Superior temporal gyrus (tissue), 1 donor: ENCODE data around the gene SPRR5.

Experiments used
- DNase-seq: peaks from one replicate; pipeline ENCODE4 v3.0.0-alpha.2; 2016; ENCODE audit errors: extremely low spot score

Gene SPRR5, protein sequence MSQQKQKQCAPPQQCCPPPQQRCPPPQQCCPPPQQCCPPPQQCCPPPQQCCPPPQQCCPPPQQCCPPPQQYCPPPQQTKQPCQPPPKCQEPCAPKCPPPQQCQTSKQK

DNA sequence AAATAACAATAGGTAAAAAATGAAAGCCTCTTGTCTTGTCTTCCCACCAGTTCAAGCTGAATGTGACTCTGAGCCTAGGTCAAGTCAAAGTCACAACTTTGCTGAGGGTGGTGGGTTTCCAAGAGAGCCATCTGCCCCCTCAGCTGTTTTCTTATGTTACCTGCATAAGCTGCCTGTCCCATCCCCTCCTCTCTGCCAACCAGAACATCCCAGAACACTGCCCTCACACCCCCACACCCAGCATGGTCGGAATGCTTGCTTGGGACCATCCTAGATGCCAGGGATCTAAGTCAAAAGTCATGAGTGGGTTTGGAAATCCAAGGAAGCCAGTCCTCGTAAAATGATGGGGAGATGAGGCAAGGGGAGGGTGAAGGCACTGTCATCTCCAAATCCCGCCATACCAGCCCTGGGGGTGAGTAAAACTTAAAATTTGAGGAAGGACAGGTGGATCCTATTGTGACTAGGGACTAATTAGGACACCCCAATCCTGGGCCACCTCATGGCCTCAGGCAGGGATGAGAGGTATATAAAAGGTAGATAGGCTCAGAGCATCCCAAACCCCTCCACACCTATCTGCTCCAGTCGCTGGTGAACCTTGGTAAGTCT lies at the start of gene SPRR5:
Gene SPRR5, plus strand, starts transcription at position 556 of the 606 bp plus-strand sequence. CDS start 1,349 bp downstream, outside the sequence.
- DNase-seq: no peak

DNA sequence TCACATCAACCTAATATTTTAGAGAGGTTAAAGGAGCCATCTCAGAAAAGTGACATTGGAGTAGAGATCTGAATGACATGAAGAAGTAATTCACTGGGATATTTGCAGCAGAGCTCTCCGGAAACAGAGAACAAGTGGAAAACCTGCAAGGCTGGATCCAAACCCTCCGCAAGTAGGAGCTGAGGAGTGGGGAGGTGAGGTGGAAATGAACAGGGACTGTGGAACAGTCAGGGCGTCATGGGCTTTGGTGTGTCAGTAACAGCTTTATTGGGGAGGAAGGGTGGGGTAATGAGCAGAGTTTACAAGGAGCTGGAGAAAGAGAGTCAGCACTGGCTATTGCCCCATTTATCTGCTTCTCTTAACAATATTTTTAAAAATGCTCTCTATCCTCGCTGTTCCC lies 48.0 kb upstream of the SPRR5 start:
- no peak for DNase-seq

DNA sequence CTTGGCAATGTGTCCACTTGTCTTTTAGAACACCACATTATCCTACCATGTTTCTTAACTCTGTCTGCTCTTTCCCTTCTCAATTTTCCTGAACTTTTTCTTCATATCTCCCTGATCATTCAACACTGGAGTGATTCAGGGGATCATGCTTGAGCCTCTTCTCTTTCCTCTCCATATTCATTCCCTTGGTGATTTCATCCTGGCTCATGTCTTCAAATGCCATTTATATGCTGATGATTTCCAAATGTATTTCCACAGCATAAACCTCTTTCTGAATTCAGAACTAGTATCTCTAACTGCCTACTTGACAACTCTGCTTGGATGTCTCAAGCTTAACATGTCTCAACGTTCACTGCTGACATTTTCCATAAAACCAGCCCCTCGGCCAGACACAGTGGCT lies 47.1 kb upstream of the SPRR5 start:
- DNase-seq: no peak

DNA sequence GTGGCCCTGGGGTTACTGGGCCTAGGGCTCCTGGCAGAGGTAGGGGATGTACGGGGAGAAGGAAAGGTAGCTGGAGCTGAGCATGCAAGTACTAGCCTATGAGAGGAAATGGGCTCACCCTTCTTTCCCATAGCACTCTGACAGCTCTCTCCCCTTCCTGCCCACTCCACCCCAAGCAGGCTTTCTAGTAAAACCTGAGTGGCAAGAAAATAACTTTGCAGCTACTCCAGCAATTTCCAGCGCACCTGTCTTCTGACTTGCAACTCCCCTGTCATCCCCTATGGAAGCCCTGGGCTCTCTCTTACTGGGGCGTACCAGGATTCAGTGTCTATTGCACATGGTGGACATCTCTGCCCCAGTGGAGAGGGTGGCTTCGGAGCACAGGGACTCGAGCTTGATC lies 45.4 kb upstream of the SPRR5 start:
- no peak for DNase-seq

DNA sequence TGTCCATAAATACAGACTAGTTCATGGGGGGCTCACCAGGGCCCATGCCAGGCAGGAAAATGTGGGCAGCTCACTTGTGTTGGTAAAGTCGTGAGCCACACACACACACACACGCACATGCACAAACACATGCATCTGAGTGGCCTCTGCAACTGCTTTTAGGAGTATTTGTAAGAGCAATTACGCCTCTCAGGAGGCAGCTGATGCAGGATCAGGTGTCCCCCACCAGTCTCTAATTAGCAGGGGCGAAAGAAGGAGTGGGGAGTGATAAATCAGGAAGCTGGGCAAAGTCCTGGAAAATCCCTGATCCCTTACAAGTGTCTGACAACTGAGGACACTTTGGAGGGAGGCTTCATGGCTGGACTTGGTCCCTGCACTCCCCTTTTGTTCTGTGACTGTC lies 44.4 kb upstream of the SPRR5 start:
- DNase-seq: no peak

DNA sequence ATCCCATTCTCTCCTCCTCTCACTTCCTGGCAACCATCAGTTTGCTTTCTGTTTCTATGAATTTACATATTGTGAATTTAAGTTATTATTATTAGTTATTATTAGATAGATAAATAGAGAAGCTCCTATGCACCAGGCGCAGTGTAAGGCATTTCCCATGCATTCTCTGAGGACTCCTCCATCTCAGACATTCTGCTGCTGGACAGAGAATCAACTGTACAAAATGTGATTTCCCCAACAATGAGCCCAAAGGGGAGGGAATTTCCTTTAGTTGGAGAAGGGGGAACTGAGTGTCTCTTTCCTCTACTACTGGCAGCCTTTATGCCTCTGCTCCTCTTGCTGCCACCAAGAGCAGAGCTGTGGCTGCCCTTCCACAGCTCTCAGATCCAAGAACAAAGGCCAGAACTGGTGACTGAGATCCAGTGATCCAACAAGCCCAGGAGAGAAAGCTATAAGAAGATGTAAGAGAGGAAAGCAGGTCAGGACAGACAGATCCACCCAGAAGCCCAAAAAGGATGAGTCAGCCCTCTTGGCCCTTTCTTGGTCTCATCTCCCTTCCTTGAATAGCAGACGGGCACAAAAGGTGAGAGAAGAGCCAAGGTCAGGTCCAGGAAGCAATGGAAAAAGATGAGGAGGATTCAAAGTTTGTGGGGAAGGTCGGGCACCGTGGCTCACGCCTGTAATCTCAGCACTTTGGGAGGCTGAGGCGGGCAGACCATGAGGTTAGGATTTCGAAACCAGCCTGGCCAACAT lies 42.1 kb upstream of the SPRR5 start:
- no peak for DNase-seq

DNA sequence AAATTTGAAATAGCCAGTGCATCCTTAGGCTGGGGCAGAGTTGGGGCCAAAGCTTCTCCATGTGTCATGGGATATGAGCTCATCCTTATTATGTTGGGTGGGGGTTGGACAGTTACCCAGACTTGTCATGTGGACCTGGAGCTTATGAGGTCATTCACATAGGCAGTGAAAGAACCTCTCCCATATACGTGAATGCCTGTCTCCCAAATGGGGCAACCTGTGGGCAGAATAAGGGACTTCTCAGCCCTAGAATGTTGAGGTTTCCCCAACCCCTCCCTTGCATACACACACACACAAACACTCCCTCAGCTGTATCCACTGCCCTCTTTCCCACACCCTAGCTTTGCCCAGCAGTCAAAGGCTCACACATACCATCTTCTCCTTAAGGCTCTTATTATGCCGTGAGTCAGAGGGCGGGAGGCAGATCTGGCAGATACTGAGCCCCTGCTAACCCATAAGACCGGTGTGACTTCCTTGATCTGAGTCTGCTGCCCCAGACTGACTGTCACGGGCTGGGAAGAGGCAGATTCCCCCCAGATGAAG lies 40.9 kb upstream of the SPRR5 start:
- no peak for DNase-seq

DNA sequence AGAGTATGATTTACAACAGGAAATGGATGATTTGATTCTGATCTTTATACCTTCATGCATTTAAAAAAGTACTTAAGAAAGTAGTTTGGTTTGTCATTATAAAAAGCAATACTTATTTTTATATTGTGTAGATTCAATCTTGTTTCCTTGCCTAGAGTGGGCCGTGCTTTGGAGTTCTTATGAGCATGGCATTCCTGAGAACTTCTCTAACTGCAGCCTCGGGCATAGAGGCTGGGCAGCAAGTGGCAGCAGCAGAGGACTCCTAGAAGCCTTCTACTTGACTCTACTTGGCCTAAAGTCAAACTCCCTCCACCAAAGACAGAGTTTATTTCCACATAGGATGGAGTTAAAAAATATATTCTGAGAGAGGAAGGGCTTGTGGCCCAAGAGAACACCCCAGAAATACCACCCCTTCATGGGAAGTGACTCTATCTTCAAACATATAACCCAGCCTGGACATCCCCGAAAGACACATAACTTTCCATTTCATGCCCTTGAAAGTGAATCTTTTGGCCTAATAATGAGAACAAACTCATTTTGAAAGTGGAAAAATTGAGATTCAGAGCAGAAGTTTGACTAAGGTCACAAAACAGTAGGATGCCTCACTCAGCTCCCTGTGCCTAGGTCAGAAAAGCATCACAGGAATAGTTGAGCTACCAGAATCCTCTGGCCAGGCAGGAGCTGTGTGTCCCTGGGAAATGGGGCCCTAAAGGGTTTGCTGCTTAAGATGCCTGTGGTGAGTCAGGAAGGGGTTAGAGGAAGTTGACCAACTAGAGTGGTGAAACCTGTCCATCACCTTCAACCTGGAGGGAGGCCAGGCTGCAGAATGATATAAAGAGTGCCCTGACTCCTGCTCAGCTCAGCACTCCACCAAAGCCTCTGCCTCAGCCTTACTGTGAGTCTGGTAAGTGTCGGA lies 39.1 kb upstream of the SPRR5 start, which contains the start of gene IVL:
Gene IVL, plus strand, starts transcription at position 861 of the 916 bp plus-strand sequence. CDS start 1,252 bp downstream, outside the sequence.
- DNase-seq: no peak

DNA sequence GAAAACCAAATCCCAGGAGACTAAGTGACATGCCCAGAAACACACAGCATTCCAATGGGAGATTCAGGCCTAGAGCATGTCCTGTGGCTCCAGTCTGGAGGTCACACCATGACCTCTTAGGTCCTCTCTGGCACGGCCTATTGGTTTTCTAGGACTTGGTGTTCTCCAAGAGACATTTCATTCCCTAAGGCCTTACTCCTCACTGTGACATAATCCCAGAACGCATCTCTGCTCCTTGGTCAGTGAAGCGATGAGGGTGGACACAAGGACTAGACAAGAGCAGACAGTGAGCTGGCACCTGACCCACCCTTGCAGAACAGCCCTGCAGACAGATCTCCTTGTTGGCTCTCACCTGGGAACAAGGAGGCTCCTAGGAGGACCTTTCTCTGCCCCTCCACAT lies 37.8 kb upstream of the SPRR5 start:
- DNase-seq: no peak

DNA sequence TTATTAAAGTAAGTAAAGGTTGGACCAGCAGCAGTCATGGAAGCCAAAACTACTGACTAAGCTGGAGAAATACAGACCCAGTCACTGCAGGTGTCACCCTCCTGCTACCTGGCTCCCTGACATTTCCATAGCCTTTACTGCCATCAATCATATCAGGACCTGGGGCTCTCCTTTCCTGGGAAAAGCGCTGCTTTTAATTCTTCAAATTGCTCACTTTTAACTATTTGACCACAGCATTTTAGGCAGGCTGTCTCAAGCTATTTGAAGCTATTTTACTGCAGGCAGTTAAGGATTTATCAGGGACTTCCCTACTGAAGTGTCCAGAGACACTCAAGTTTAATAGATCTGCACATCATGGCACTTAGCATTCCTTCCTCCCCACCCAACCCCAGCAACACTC lies 34.5 kb upstream of the SPRR5 start:
- no peak for DNase-seq

DNA sequence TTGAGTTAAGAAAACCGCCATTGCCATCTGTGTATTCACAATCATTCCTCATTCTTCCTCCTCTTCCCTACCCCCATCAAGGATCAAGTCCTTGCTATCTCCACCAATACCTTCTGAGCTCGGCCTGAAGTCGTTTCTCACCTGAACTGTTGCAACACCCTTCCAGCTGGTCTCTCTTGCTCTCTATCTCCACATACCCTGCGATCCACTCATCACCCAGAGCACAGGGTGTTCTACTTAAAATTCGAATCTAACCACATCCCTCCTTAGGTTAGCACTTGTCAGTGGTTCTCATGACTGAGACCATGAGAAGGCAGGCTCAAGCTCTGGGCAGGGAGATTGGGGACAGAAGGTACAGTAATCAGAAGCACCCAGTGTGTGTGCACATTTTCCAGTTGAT lies 34.1 kb upstream of the SPRR5 start:
- DNase-seq: no peak

DNA sequence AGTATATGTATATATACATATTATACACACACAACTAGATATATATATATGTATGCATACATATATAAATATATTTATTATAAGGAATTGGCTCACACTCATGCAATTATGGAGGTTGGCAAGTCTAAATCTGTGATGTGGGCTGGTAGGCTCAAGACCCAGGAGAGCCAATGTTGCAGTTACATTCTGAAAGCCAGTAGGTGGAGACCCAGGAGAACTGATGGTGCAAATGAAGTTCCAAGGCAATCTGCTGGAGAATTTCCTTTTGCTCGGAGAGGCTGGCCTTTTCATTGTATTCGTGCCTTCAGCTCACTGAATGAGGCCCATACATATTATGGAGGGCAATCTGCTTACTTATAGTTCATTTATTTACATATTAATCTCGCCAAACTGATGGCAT lies 29.2 kb upstream of the SPRR5 start:
- DNase-seq: no peak

DNA sequence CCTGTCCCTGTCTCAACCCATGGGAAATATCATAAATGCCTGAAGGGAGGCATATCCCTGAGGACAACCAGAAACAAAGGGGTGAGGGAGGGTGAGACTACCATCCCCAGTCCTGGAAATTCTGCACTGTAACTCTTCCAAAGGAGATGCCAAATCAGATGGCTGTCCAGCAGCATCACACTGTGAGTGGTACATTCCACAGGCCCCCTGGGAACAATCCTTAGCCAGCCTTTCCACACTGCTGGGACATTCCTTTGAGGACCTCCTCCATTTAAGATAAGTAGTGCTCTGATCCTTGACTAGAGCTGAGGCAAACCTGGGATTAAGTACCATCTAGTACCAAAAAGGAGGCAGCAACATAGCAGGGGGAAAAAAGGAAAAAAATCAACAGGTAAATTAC lies 27.9 kb upstream of the SPRR5 start:
- DNase-seq: no peak

DNA sequence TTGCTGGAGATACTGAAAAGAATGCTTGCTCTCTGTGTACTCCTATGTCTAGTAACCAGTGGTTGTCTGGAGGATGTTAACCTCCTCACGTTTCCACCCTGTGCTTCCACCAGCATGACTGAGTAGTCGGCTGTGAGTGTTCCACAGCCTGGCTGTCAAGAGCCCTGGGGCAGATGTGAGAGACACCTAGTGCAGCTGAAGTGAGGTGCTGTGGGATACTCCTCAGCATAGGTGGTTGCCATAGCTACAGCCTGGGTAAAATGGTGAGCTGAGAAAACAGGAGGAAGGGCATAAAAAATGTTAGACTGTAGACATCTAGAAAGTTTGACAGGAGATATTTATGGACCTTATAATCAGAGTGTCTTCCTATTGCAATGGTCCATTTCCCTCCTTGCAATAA lies 22.8 kb upstream of the SPRR5 start:
- no peak for DNase-seq

DNA sequence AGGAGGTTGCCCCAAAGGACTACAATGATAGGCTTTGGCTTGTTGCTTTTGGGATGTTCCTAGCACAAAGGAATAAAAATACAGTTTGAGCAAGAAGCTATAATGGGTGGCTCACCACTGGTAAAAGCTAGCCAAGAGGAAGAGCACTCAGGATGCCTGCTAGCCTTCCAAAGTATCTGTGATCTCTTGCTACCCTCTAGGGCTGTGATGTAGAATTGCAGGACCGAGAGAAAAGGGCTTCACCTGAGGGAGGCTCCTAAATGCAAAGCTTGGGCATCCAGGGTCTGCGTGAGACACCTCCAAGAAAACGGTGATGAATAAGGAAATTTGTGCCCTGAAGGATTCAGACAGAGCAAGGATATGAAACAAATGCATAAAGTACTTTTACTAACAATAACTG lies 20.9 kb upstream of the SPRR5 start:
- no peak for DNase-seq

DNA sequence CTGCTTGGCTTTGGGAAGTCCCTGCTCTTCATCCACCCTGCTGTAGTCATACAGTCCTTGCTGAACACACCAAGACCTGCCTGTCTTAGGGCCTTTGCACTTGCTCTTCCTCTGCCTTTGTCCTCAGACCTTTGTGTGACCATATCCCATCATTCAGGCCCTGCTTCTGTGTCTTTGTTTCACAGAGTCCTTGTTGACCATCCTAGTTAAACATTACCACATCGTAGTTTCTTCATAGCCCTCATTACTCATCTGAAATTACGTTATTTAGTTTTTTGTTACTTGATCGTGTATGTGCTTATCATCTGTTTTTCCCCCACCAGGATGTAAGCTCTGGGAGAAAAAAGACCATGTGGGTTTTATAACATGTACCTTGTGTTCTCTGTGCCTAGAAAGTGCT lies 18.3 kb upstream of the SPRR5 start:
- DNase-seq: no peak

DNA sequence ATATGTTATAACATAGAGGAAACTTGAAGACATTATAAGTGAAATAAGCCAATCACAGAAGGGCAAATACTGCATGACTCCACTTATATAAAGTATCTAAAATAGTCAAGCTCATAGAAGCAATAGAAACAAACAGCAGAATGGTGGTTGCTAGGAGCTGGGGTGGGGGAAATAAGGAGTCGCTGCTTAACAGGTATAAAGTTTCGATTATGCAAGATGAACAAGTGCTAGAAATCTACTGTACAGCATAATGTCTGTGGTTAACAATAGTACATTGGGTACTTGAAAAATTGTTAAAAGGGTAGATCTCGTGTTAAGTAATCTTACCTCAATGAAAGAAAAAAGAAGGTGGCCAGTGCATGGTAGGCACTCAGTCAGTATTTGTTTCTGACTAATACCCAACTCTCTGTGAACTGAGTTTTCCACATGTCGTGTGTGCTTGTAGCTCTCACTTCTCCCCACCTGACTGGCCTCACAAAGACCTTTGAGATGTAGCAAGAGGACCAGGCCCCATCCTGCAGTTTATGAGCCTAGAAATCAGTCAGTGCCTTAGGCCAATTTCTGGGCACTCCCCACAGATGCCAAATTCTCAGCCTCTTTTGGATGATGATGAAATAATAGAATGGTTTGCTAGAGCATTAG lies 14.7 kb upstream of the SPRR5 start:
- no peak for DNase-seq

DNA sequence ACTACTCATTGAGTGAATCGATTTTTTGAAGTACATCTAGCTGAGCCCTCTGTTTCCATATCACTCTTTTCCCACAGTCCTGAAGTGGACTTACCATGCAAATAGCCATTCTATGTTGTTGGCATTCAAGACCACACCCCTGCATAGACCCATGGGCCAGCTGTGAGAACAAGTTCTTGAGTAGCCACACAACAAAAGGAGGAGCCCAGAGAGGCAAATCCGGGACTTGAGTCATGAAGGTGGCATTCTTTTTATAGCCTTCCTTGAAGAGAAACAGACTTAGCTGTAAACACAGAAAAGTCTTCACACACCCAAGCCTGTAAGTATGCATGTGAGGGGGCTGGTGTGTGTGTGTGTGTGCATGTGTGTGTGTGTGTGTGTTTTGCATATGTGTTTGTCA lies 13.8 kb upstream of the SPRR5 start:
- no peak for DNase-seq

DNA sequence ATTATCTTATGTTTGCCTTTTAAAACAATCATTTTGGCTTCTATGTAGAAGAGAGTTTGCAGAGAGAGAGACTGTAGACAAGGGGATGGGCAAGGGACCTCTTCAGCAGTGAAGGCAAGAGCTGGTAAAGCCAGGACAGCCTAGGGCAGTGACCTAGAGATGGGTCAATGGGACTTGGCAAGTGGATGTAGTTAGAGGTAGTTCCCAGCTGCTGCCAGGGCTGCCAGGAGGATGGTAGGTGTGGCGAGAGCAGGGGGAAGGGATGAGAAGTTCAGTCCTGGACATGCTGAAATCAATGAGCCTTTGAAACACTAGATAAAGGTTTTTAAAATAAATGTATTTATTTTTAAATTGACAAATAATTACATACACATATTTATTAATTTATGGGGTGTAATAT lies 6.4 kb upstream of the SPRR5 start:
- DNase-seq: no peak

DNA sequence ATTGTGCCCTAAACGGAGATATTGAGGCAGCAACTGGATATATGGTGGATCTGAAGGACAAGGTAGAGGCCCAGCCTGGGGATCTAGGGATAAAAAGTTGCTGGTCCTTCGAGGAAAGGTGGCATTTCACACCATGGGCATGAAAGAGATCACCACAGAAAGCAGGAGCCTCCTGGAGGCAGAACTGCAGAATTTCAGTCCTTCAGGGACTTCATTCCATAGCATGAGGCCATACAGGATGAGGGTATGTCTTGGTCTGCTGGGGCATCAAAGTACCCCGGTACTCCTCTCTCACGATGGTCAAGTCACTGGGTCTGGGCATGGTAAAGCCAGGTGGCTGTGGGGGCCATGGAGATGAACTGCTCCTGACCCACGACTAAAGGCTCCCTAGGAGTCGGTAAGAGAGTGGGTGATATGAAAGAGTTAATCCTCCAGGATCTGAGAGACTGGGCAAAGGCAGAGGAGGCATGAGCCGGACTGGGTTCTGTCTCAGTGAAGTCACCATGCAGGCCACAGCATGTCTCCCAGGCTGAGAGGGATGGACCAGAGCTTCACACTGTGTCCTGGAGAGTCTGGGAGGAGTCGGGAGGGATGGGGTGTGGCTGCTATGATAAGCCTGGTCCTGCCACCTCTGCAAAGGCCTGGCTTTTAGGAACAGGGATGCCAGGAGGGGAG lies 5.8 kb upstream of the SPRR5 start:
- no peak for DNase-seq

DNA sequence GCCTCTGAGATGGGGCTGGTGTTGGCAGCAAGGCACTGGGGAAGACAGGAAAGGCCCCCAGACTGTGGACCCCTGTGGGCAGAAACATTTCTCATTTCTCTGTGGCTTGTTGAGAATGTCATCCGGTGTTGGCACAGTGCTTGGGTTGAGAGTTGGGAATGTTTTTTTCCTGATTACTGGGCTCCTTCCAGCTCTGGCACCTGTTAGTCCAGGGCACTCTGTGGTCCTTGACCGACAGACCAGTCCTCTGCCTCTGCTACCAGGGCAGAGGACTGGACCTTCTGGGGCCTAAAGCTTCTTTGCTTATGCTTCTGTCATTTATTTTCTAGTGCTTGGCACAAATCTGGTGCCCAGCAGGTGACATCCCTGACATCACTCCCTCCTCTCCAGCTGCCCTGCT lies 4.8 kb upstream of the SPRR5 start:
- DNase-seq: no peak
